ENCODE measurements around the gene APOLD1. TPM values are rescaled to one million over a fixed set of nuclear protein-coding genes. Genes with fewer than 3 reads are reported as not detected.

Gene APOLD1
- total RNA-seq, 1 experiment from 2014 or later: 6.4 TPM

Small RNAs within 50 kb of the gene (microRNA-seq; reads per million reads assigned to microRNA genes)
- not detected for gene MIR613

Other genes starting within 250 kb of the APOLD1 start
- 10.6 TPM in 2 replicates for gene DUSP16, start 222.8 kb upstream of the APOLD1 start, total RNA-seq (2021)
- 15.4 and 17.8 TPM in 2 replicates for gene CREBL2, start 173.8 kb upstream of the APOLD1 start, total RNA-seq (2021)
- gene GPR19, start 89.5 kb upstream of the APOLD1 start, total RNA-seq (2021): 3.0 and 3.2 TPM in 2 replicates
- gene CDKN1B, start 68.3 kb upstream of the APOLD1 start, total RNA-seq (2021): 38.7 and 42.7 TPM in 2 replicates
- gene DDX47, start 27.7 kb downstream of the APOLD1 start, total RNA-seq (2021): 86.8 and 90.4 TPM in 2 replicates
- 0.22 and 0.56 TPM in 2 replicates for gene GPRC5A, start 105.9 kb downstream of the APOLD1 start, total RNA-seq (2021)
- not detected in 2 replicates for gene GPRC5D, start 166.5 kb downstream of the APOLD1 start, total RNA-seq (2021)
- gene HEBP1, start 214.6 kb downstream of the APOLD1 start, total RNA-seq (2021): 26.7 and 28.1 TPM in 2 replicates

Data from A673 (cell line).